GM12878 (cell line): ENCODE results near the gene AMN1. TPM values are rescaled to one million over a fixed set of nuclear protein-coding genes. Genes with fewer than 3 reads are reported as not detected.

ENCODE experiments used
- BHLHE40 ChIP-seq, 2 experiments: fragments of 450-650 bp in 1 of 2; IDR thresholded peaks; 2 replicates each; pipeline ENCODE4 v1.6.1; 2011 to 2017; ENCODE audit warnings: low read depth in 2 of 2, borderline replicate concordance in 1 of 2, improper control_type of control experiment in 1 of 2, low read length in 1 of 2, mild to moderate bottlenecking in 1 of 2
- EGR1 ChIP-seq, 2 experiments: IDR thresholded peaks; 1 replicate in 1 of 2; 2 replicates in 1 of 2; pipeline ENCODE4 v1.6.1; 2011 to 2012; ENCODE audit warnings: low read depth in 2 of 2, low read length in 2 of 2, borderline replicate concordance in 1 of 2, mild to moderate bottlenecking in 1 of 2, moderate library complexity in 1 of 2
- ESRRA ChIP-seq: IDR thresholded peaks from 2 replicates; pipeline ENCODE4 v1.6.1; 2012; ENCODE audit warnings: mild to moderate bottlenecking, low read length, improper control_type of control experiment
- EZH2 ChIP-seq: IDR thresholded peaks from 2 replicates; pipeline ENCODE4 v1.6.1; 2012; ENCODE audit warnings: low read depth, mild to moderate bottlenecking, control low read depth, inconsistent platforms, low read length, borderline replicate concordance; ENCODE audit not compliant: control insufficient read depth
- IRF4 ChIP-seq: IDR thresholded peaks from 2 replicates; pipeline ENCODE4 v1.6.1; 2011; ENCODE audit warnings: low read depth, low read length
- JUND ChIP-seq: IDR thresholded peaks from 2 replicates; pipeline ENCODE4 v1.6.1; 2012; ENCODE audit warnings: low read depth, mild to moderate bottlenecking, low read length, improper control_type of control experiment, moderate library complexity
- NR2F1 ChIP-seq: fragments of 450-650 bp; conservative IDR thresholded peaks from 2 replicates; pipeline ENCODE4 v1.6.1; 2017; ENCODE audit warnings: mild to moderate bottlenecking
- ZNF384 ChIP-seq: IDR thresholded peaks from 2 replicates; pipeline ENCODE4 v1.6.1; 2012; ENCODE audit warnings: low read depth, mild to moderate bottlenecking, low read length, improper control_type of control experiment, borderline replicate concordance
- polyA plus RNA-seq, 11 experiments: library from polyadenylated mRNA; depleted of rRNA in 4 of 11; unstranded in 6 of 11; stranded (reverse) in 5 of 11; fragments of >200 nt; fragmentation: Nextera tagmentation in 4 of 11; fragmentation: Illumina TruSeq in 1 of 11; extraction: Ambion mirVana in 4 of 11; extraction: Trizol in 1 of 11; gene quantifications; 1 replicate in 1 of 11; 2 replicates in 10 of 11; pipeline versions ENCODE4 v1.2.1 to v1.2.3, GENCODE V29; 2011 to 2016; ENCODE audit warnings: inconsistent platforms in 2 of 11, missing spikeins in 2 of 11, low read depth in 1 of 11
- total RNA-seq, 4 experiments: library from RNA; depleted of rRNA in 3 of 4; stranded (reverse); fragments of >200 nt in 3 of 4; fragmentation: Illumina TruSeq in 1 of 4; extraction: Trizol in 1 of 4; gene quantifications; 2 replicates each; pipeline versions ENCODE4 v1.2.1 to v1.2.3, GENCODE V29; 2013 to 2021
- TF ChIP-seq, protein P1 (sequence below): fragments of 450-650 bp; IDR thresholded peaks from 2 replicates; pipeline ENCODE4 v1.6.1; 2017; ENCODE audit warnings: mild to moderate bottlenecking, moderate library complexity
- TF ChIP-seq, protein P2 (sequence below): fragments of 450-650 bp; formaldehyde crosslinking; IDR thresholded peaks from 2 replicates; pipeline ENCODE4 v1.4.0; 2022; ENCODE audit warnings: mild to moderate bottlenecking, moderate library complexity
- TF ChIP-seq, protein P3 (sequence below): fragments of 450-650 bp; formaldehyde crosslinking; IDR thresholded peaks from 2 replicates; pipeline ENCODE4 v1.4.0; 2020; ENCODE audit warnings: mild to moderate bottlenecking, moderate library complexity

AMN1 gene
- total and polyA plus RNA-seq, 10 of the 15 experiments (the other 5 are each of a cell fraction or from before 2014, with no cell fraction given): 5.4 to 19.3 (median 9.3) TPM

DNA sequence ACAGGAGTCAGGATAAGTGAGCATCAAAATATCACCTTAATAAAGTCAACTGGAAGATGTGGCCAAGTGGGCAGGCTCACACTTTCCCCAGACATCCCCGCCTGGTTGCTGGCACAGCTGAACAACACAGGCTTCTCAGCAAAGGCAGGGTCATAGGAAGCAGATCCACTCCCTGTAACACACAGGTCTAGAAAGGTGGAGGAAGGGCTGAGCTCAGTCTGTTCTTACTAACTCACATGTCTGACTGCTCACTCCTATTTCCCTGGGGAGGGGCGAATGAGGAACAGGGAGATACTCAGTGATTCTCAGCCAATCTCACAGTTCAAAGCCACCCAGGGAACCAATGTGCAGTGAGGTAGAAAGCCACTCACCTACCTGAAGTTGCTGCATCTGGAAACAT, 45.0 kb upstream of the AMN1 start (continued):
- TF ChIP-seq, protein P1, sequence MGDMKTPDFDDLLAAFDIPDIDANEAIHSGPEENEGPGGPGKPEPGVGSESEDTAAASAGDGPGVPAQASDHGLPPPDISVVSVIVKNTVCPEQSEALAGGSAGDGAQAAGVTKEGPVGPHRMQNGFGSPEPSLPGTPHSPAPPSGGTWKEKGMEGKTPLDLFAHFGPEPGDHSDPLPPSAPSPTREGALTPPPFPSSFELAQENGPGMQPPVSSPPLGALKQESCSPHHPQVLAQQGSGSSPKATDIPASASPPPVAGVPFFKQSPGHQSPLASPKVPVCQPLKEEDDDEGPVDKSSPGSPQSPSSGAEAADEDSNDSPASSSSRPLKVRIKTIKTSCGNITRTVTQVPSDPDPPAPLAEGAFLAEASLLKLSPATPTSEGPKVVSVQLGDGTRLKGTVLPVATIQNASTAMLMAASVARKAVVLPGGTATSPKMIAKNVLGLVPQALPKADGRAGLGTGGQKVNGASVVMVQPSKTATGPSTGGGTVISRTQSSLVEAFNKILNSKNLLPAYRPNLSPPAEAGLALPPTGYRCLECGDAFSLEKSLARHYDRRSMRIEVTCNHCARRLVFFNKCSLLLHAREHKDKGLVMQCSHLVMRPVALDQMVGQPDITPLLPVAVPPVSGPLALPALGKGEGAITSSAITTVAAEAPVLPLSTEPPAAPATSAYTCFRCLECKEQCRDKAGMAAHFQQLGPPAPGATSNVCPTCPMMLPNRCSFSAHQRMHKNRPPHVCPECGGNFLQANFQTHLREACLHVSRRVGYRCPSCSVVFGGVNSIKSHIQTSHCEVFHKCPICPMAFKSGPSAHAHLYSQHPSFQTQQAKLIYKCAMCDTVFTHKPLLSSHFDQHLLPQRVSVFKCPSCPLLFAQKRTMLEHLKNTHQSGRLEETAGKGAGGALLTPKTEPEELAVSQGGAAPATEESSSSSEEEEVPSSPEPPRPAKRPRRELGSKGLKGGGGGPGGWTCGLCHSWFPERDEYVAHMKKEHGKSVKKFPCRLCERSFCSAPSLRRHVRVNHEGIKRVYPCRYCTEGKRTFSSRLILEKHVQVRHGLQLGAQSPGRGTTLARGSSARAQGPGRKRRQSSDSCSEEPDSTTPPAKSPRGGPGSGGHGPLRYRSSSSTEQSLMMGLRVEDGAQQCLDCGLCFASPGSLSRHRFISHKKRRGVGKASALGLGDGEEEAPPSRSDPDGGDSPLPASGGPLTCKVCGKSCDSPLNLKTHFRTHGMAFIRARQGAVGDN: 0 out of 2 replicates have a peak, but pooled peaks have one; percentile 10
- no peak for TF ChIP-seq JUND
- TF ChIP-seq, protein P2, sequence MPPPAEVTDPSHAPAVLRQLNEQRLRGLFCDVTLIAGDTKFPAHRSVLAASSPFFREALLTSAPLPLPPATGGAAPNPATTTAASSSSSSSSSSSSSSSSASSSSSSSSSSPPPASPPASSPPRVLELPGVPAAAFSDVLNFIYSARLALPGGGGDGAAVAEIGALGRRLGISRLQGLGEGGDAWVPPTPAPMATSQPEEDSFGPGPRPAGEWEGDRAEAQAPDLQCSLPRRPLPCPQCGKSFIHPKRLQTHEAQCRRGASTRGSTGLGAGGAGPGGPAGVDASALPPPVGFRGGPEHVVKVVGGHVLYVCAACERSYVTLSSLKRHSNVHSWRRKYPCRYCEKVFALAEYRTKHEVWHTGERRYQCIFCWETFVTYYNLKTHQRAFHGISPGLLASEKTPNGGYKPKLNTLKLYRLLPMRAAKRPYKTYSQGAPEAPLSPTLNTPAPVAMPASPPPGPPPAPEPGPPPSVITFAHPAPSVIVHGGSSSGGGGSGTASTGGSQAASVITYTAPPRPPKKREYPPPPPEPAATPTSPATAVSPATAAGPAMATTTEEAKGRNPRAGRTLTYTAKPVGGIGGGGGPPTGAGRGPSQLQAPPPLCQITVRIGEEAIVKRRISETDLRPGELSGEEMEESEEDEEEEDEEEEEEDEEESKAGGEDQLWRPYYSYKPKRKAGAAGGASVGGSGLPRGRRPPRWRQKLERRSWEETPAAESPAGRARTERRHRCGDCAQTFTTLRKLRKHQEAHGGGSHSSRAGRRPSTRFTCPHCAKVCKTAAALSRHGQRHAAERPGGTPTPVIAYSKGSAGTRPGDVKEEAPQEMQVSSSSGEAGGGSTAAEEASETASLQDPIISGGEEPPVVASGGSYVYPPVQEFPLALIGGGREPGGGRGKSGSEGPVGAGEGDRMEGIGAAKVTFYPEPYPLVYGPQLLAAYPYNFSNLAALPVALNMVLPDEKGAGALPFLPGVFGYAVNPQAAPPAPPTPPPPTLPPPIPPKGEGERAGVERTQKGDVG: no peak
- no peak for TF ChIP-seq NR2F1
- no peak for TF ChIP-seq ESRRA
- TF ChIP-seq, protein P3, sequence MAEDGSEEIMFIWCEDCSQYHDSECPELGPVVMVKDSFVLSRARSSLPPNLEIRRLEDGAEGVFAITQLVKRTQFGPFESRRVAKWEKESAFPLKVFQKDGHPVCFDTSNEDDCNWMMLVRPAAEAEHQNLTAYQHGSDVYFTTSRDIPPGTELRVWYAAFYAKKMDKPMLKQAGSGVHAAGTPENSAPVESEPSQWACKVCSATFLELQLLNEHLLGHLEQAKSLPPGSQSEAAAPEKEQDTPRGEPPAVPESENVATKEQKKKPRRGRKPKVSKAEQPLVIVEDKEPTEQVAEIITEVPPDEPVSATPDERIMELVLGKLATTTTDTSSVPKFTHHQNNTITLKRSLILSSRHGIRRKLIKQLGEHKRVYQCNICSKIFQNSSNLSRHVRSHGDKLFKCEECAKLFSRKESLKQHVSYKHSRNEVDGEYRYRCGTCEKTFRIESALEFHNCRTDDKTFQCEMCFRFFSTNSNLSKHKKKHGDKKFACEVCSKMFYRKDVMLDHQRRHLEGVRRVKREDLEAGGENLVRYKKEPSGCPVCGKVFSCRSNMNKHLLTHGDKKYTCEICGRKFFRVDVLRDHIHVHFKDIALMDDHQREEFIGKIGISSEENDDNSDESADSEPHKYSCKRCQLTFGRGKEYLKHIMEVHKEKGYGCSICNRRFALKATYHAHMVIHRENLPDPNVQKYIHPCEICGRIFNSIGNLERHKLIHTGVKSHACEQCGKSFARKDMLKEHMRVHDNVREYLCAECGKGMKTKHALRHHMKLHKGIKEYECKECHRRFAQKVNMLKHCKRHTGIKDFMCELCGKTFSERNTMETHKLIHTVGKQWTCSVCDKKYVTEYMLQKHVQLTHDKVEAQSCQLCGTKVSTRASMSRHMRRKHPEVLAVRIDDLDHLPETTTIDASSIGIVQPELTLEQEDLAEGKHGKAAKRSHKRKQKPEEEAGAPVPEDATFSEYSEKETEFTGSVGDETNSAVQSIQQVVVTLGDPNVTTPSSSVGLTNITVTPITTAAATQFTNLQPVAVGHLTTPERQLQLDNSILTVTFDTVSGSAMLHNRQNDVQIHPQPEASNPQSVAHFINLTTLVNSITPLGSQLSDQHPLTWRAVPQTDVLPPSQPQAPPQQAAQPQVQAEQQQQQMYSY: no peak
- no peak for TF ChIP-seq ZNF384
- no peak for TF ChIP-seq EZH2
- TF ChIP-seq EGR1 (IDR thresholded peaks at IDR 0.05; ENCODE audit: borderline replicate concordance in 1 of 2, low read depth in 2 of 2, low read length in 2 of 2): no peak
- peak in 1 of 2 experiments; percentile 35; a peak in 1 of 4 replicates for TF ChIP-seq BHLHE40 (IDR thresholded peaks at IDR 0.05; ENCODE audit: borderline replicate concordance in 1 of 2, low read depth in 2 of 2, low read length in 1 of 2)
- TF ChIP-seq IRF4: no peak
